IMR-90 (cell line): Measurements from ENCODE around the gene KIF5C. TPM values are rescaled to one million over a fixed set of nuclear protein-coding genes. Genes with fewer than 3 reads are reported as not detected.

Experiments used
- ATAC-seq: fragments of 200-7000 bp; cut with Tn5 transposase; 2 replicates; pipeline ENCODE4 v1.9.1; 2020; ENCODE audit warnings: low read depth, mild to moderate bottlenecking, moderate library complexity
- BruUV-seq: library from RNA; stranded (reverse); fragments of 400-500 nt; replicated peaks from 2 replicates; lab custom pipeline; 2021; lab: Mats Ljungman, UMichigan
- CTCF ChIA-PET: fragments of 300-600 bp; formaldehyde crosslinking; extraction: SDS; loops from one replicate; lab custom pipeline; 2021; ENCODE audit warnings: antibody characterized with exemption; lab: Yijun Ruan, JAX
- POLR2A ChIA-PET: fragments of 300-600 bp; sonication (Branson Sonifier 250); formaldehyde crosslinking; loops from one replicate; lab custom pipeline; 2022; ENCODE audit warnings: antibody characterized with exemption; ENCODE audit not compliant: unreplicated experiment; lab: Charles Lee
- DNase-seq: peaks from one replicate; pipeline ENCODE4 v3.0.0; 2013
- H2AFZ ChIP-seq: replicated peaks from 2 replicates; pipeline ENCODE3; 2013; ENCODE audit warnings: low read length, mild to moderate bottlenecking; ENCODE audit not compliant: poor library complexity
- H2AK5ac ChIP-seq: 2 replicates; pipeline ENCODE4 v1.6.1; 2013; ENCODE audit warnings: low read depth, low read length, inconsistent platforms
- H2AK9ac ChIP-seq: replicated peaks from 2 replicates; pipeline ENCODE3; 2013; ENCODE audit warnings: mild to moderate bottlenecking, low read depth, low read length, moderate library complexity; ENCODE audit not compliant: poor library complexity
- H2BK120ac ChIP-seq: 2 replicates; pipeline ENCODE4 v1.6.1; 2013; ENCODE audit warnings: low read depth, low read length, inconsistent platforms
- H2BK15ac ChIP-seq: 3 replicates; pipeline ENCODE4 v1.6.1; 2013; ENCODE audit warnings: low read depth, low read length, inconsistent platforms
- H2BK20ac ChIP-seq: 2 replicates; pipeline ENCODE4 v1.6.1; 2013; ENCODE audit warnings: low read depth, mild to moderate bottlenecking, inconsistent platforms, low read length, moderate library complexity
- H2BK5ac ChIP-seq: 2 replicates; pipeline ENCODE4 v1.6.1; 2013; ENCODE audit warnings: mild to moderate bottlenecking, low read depth, low read length, inconsistent platforms; ENCODE audit not compliant: poor library complexity, severe bottlenecking
- H3K14ac ChIP-seq: replicated peaks from 2 replicates; pipeline ENCODE4 v1.6.1; 2013; ENCODE audit warnings: low read depth, low read length, inconsistent platforms
- H3K18ac ChIP-seq: 2 replicates; pipeline ENCODE4 v1.6.1; 2013; ENCODE audit warnings: low read depth, low read length, control low read depth
- H3K23ac ChIP-seq: 2 replicates; pipeline ENCODE4 v1.6.1; 2013; ENCODE audit warnings: low read depth, low read length, inconsistent platforms
- H3K27ac ChIP-seq: 2 replicates; pipeline ENCODE4 v1.5.1; 2013; ENCODE audit warnings: mild to moderate bottlenecking, control low read depth, low read length; ENCODE audit not compliant: insufficient read depth
- H3K27me3 ChIP-seq: 2 replicates; pipeline ENCODE4 v1.6.1; 2013; ENCODE audit warnings: low read length; ENCODE audit not compliant: control insufficient read depth, insufficient read depth
- H3K36me3 ChIP-seq: 2 replicates; pipeline ENCODE4 v1.6.1; 2013; ENCODE audit warnings: low read length, mixed read lengths; ENCODE audit not compliant: control insufficient read depth, insufficient read depth
- H3K4ac ChIP-seq: 2 replicates; pipeline ENCODE4 v1.6.1; 2013; ENCODE audit warnings: low read depth, low read length, inconsistent platforms
- H3K4me1 ChIP-seq: 2 replicates; pipeline ENCODE4 v1.6.1; 2013; ENCODE audit warnings: low read length, mixed read lengths; ENCODE audit not compliant: control insufficient read depth, insufficient read depth
- H3K4me2 ChIP-seq: 2 replicates; pipeline ENCODE4 v1.6.1; 2013; ENCODE audit warnings: low read depth, mild to moderate bottlenecking, control low read depth, low read length, moderate library complexity
- H3K4me3 ChIP-seq: 2 replicates; pipeline ENCODE4 v1.5.1; 2013; ENCODE audit warnings: low read depth, mild to moderate bottlenecking, control low read depth, low read length, moderate library complexity; ENCODE audit not compliant: insufficient read depth
- H3K56ac ChIP-seq: 2 replicates; pipeline ENCODE4 v1.6.1; 2013; ENCODE audit warnings: low read length, inconsistent platforms; ENCODE audit not compliant: insufficient read depth; ENCODE audit errors: extremely low read depth
- H3K79me1 ChIP-seq, 2 experiments: 2 replicates each; pipeline ENCODE4 v1.6.1; 2013; ENCODE audit warnings: low read length in 2 of 2, inconsistent platforms in 1 of 2, low read depth in 1 of 2
- H3K9ac ChIP-seq: 2 replicates; pipeline ENCODE4 v1.6.1; 2013; ENCODE audit warnings: low read depth, low read length, control low read depth
- H3K9me1 ChIP-seq: 2 replicates; pipeline ENCODE4 v1.6.1; 2013; ENCODE audit warnings: low read length, inconsistent platforms; ENCODE audit not compliant: insufficient read depth
- H3K9me3 ChIP-seq: 2 replicates; pipeline ENCODE4 v1.6.1; 2013; ENCODE audit warnings: low read length; ENCODE audit not compliant: control insufficient read depth, insufficient read depth
- H4K20me1 ChIP-seq: 2 replicates; pipeline ENCODE4 v1.6.1; 2013; ENCODE audit warnings: low read length, inconsistent platforms; ENCODE audit not compliant: insufficient read depth
- H4K5ac ChIP-seq: 2 replicates; pipeline ENCODE4 v1.6.1; 2013; ENCODE audit warnings: mild to moderate bottlenecking, low read depth, low read length, control low read depth
- H4K8ac ChIP-seq, 2 experiments: 2 replicates each; pipeline ENCODE4 v1.6.1; 2013; ENCODE audit warnings: low read depth in 2 of 2, low read length in 2 of 2, control low read depth in 1 of 2, inconsistent platforms in 1 of 2
- H4K91ac ChIP-seq: 2 replicates; pipeline ENCODE4 v1.6.1; 2013; ENCODE audit warnings: low read depth, low read length, inconsistent platforms; ENCODE audit not compliant: insufficient read depth
- BHLHE40 ChIP-seq: fragments of 150-350 bp; IDR thresholded peaks from 2 replicates; pipeline ENCODE4 v1.6.1; 2016; ENCODE audit warnings: mild to moderate bottlenecking, low read depth, low read length
- CEBPB ChIP-seq: IDR thresholded peaks from 2 replicates; pipeline ENCODE4 v1.6.1; 2012; ENCODE audit warnings: low read depth, low read length, improper control_type of control experiment
- CHD1 ChIP-seq: IDR thresholded peaks from 2 replicates; pipeline ENCODE4 v1.6.1; 2012; ENCODE audit warnings: low read depth, low read length, improper control_type of control experiment
- CTCF ChIP-seq: conservative IDR thresholded peaks from 2 replicates; pipeline ENCODE4 v1.5.1; 2012; ENCODE audit warnings: mild to moderate bottlenecking, low read depth, low read length, improper control_type of control experiment
- ELK1 ChIP-seq: fragments of 150-350 bp; IDR thresholded peaks from 2 replicates; pipeline ENCODE4 v1.6.1; 2016; ENCODE audit warnings: low read depth, mild to moderate bottlenecking, low read length, moderate library complexity, borderline replicate concordance
- FOS ChIP-seq: fragments of 150-350 bp; IDR thresholded peaks from 2 replicates; pipeline ENCODE4 v1.6.1; 2016; ENCODE audit warnings: low read depth, low read length
- MAFK ChIP-seq: IDR thresholded peaks from 2 replicates; pipeline ENCODE4 v1.6.1; 2012; ENCODE audit warnings: low read depth, low read length, improper control_type of control experiment
- MAZ ChIP-seq: IDR thresholded peaks from 2 replicates; pipeline ENCODE4 v1.6.1; 2012; ENCODE audit warnings: low read depth, mild to moderate bottlenecking, low read length, improper control_type of control experiment, moderate library complexity, borderline replicate concordance
- MXI1 ChIP-seq: IDR thresholded peaks from 2 replicates; pipeline ENCODE4 v1.6.1; 2012; ENCODE audit warnings: low read depth, mild to moderate bottlenecking, low read length, moderate library complexity, borderline replicate concordance
- NFE2L2 ChIP-seq: fragments of 150-350 bp; IDR thresholded peaks from 2 replicates; pipeline ENCODE4 v1.6.1; 2016; ENCODE audit warnings: low read depth, mild to moderate bottlenecking, low read length
- POLR2A ChIP-seq: IDR thresholded peaks from 2 replicates; pipeline ENCODE4 v1.6.1; 2012; ENCODE audit warnings: mild to moderate bottlenecking, low read depth, low read length
- RAD21 ChIP-seq: IDR thresholded peaks from 2 replicates; pipeline ENCODE4 v1.6.1; 2012; ENCODE audit warnings: low read length, improper control_type of control experiment
- RCOR1 ChIP-seq: IDR thresholded peaks from 2 replicates; pipeline ENCODE4 v1.6.1; 2012; ENCODE audit warnings: mild to moderate bottlenecking, low read length, improper control_type of control experiment; ENCODE audit not compliant: insufficient replicate concordance
- RFX5 ChIP-seq: IDR thresholded peaks from 2 replicates; pipeline ENCODE4 v1.8.0; 2012; ENCODE audit warnings: low read depth, mild to moderate bottlenecking, low read length, moderate library complexity
- SMC3 ChIP-seq: fragments of 150-350 bp; IDR thresholded peaks from 2 replicates; pipeline ENCODE4 v1.6.1; 2016; ENCODE audit warnings: low read depth, mild to moderate bottlenecking, antibody characterized with exemption, low read length, moderate library complexity
- USF2 ChIP-seq: fragments of 150-350 bp; IDR thresholded peaks from 2 replicates; pipeline ENCODE4 v1.6.1; 2017; ENCODE audit warnings: mild to moderate bottlenecking, antibody characterized with exemption, low read length, low read depth
- WGBS, 2 experiments: methylation state at CpG; one replicate each; pipeline versions ENCODE4 v1.1.5 to v1.1.7; 2013; ENCODE audit warnings: missing lambda C conversion rate in 2 of 2; ENCODE audit not compliant: insufficient read length in 1 of 2; ENCODE audit errors: extremely low coverage in 2 of 2; 5-methylcytosine and 5-hydroxymethylcytosine counted together
- dilution Hi-C: fragments of 300-500 bp; cut with HindIII; formaldehyde crosslinking; loops from one replicate; pipeline ENCODE4 v1.14.3; 2018; ENCODE audit warnings: low sequenced_read_pairs; ENCODE audit not compliant: unreplicated experiment
- in situ Hi-C: fragments of 300-500 bp; cut with MboI; formaldehyde crosslinking; loops from 3 replicates; pipeline ENCODE4 v1.14.3; 2019; ENCODE audit warnings: low sequenced_read_pairs, inconsistent platforms, mixed read lengths
- intact Hi-C: fragments of 100-400 bp; cut with micrococcal nuclease; formaldehyde crosslinking; loops from 2 replicates; pipeline ENCODE4 v1.10.0; 2022
- polyA plus RNA-seq, 3 experiments: library from polyadenylated mRNA; depleted of rRNA; stranded (reverse); fragments of >200 nt; gene quantifications; 2 replicates each; pipeline ENCODE4 v1.2.3, GENCODE V29; 2012; ENCODE audit warnings: low replicate concordance in 1 of 3
- total RNA-seq: library from RNA; depleted of rRNA; stranded (reverse); fragments of >200 nt; gene quantifications from 2 replicates; pipeline ENCODE4 v1.2.3, GENCODE V29; 2012

Gene KIF5C
- total and polyA plus RNA-seq, 2 of the 4 experiments (the other 2 are of a cell fraction) = 0.10 to 0.18 TPM

GRCh38 chr2:149029307-149029965 lies 154.4 kb downstream of the KIF5C start:
- no peaks in the 10 kb centered on the region for H3K4me1 ChIP-seq
- dilution Hi-C loops = no loop called here
- CTCF ChIA-PET = interaction anchor here (1.1 to 1.3 kb wide), 2 partner anchors 10 to 532 kb away, joined by 3 to 4 read pairs; no protein-coding TSS in a partner anchor

More at GRCh38 chr2:149029307-149029965, 154.4 kb downstream of the KIF5C start:
- H4K8ac ChIP-seq = no peak overlapping the region
- H3K27me3 ChIP-seq = peaks cover 16% of the 10 kb centered on the region
- ATAC-seq (no peak), DNase-seq (no peak)
- no peak overlapping the region for H3K56ac ChIP-seq
- no peak overlapping the region for H2BK5ac ChIP-seq
- no peak overlapping the region for H2AK5ac ChIP-seq
- no peak overlapping the region for H2BK20ac ChIP-seq
- TF ChIP-seq USF2 (no peak), CHD1 (no peak), RFX5 (no peak), BHLHE40 (no peak), CTCF (no peak), MAZ (no peak), CEBPB (no peak), SMC3 (no peak), FOS (no peak), MAFK (no peak), RCOR1 (no peak), NFE2L2 (no peak), ELK1 (no peak), POLR2A (no peak), RAD21 (no peak), MXI1 (no peak)
- intact Hi-C loops = no loop called here
- no peaks in the 10 kb centered on the region for H3K79me1 ChIP-seq
- H2AFZ ChIP-seq = no peak overlapping the region
- no peak overlapping the region for H3K9ac ChIP-seq
- H3K36me3 ChIP-seq = no peaks in the 10 kb centered on the region
- H3K4ac ChIP-seq = no peak overlapping the region
- no peak overlapping the region for H3K4me3 ChIP-seq
- H3K23ac ChIP-seq = no peak overlapping the region
- in situ Hi-C loops = loop anchor here (10.0 kb wide), 1 partner anchor 285 kb away; no protein-coding TSS in a partner anchor
- 100% methylated on average over 2 of the region's 11 CpGs; no CpG with 5 or more reads in 1 of the 2 experiments for WGBS, 2 experiments
- H2AK9ac ChIP-seq = no peak overlapping the region
- no peak overlapping the region for H3K18ac ChIP-seq
- POLR2A ChIA-PET = no interaction called here
- H4K20me1 ChIP-seq = no peaks in the 10 kb centered on the region
- H2BK15ac ChIP-seq = no peak overlapping the region
- H3K27ac ChIP-seq = no peak overlapping the region
- no peak overlapping the region for H3K14ac ChIP-seq
- no TSS peak for BruUV-seq
- H2BK120ac ChIP-seq = no peak overlapping the region
- H4K91ac ChIP-seq = no peak overlapping the region
- no peak overlapping the region for H4K5ac ChIP-seq
- no peaks in the 10 kb centered on the region for H3K9me1 ChIP-seq
- H3K9me3 ChIP-seq = no peaks in the 10 kb centered on the region
- no peak overlapping the region for H3K4me2 ChIP-seq
